Measurements from ENCODE around the gene GDPD5.

DNA sequence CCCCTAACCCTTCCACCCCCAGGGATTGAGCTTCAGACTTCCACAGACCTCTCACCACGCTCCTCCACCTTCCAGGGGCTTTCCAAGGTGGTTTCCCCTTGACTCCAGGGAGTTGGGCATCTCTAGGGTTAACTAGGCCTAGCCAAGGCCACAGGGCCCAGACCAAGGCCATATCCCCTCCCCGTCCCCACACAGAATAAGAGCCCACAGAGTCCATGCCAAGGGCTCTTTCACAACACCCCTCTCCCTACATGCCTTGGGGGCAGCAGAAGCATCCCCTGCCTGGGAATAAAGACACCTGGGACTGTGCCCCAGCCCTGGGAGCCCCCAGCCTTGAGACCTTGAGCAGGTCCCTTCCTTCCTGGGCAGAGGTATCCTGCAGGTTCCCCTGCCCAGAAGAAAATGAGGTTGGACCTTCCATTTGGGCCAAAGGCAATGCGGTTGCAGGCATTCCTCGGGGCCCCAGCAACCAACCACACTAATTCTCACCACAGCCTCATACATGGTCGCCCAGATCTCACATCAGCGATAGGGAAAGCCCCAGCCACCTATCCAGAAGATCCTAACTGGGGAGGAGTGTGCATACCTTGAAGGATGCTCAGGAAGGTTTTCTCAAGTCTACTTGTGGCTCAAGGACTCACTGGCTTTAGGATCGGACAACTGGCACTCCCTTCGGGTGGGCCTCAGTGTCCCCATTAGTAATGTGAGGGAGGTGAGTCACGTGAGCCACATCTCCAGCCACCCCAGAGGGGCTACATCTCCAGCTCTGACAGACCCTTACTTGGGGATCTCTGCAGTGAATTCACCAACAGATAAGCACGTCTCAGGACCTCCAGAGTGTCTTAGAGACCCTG is 1.7 kb downstream of the GDPD5 start:
- TF ChIP-seq, protein P1, sequence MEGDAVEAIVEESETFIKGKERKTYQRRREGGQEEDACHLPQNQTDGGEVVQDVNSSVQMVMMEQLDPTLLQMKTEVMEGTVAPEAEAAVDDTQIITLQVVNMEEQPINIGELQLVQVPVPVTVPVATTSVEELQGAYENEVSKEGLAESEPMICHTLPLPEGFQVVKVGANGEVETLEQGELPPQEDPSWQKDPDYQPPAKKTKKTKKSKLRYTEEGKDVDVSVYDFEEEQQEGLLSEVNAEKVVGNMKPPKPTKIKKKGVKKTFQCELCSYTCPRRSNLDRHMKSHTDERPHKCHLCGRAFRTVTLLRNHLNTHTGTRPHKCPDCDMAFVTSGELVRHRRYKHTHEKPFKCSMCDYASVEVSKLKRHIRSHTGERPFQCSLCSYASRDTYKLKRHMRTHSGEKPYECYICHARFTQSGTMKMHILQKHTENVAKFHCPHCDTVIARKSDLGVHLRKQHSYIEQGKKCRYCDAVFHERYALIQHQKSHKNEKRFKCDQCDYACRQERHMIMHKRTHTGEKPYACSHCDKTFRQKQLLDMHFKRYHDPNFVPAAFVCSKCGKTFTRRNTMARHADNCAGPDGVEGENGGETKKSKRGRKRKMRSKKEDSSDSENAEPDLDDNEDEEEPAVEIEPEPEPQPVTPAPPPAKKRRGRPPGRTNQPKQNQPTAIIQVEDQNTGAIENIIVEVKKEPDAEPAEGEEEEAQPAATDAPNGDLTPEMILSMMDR (IDR thresholded peaks at IDR 0.05), result no peak
- no peak for TF ChIP-seq POLR2A (IDR thresholded peaks at IDR 0.05)
